GM20431 (cell line): ENCODE results near the gene SLX4IP.

ENCODE experiments used
- in situ Hi-C: fragments of 300-500 bp; cut with MseI, MboI; formaldehyde crosslinking; loops from one replicate; pipeline ENCODE4 v1.15.0; 2020; ENCODE audit warnings: low sequenced_read_pairs; ENCODE audit not compliant: unreplicated experiment

Gene SLX4IP

DNA sequence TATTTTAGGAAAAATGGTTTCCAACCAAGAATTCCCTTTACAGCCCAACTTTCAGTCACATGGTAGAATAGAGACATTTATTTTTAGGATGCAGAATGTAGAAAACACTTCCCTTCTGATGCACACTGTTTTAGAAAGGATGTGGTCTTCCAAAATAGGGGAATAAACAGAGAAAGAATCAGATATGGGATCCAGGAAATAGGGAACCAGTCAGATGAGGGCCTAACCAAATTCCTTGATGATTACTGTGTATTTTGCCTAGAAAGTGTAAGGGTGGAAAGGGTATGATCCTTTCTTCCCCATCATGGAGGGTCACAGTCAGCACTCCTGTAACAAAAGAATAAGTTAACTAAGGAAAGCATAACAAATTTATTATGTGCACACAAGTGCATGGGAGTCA is 27.4 kb downstream of the SLX4IP start:
- in situ Hi-C loops: no loop called here

DNA sequence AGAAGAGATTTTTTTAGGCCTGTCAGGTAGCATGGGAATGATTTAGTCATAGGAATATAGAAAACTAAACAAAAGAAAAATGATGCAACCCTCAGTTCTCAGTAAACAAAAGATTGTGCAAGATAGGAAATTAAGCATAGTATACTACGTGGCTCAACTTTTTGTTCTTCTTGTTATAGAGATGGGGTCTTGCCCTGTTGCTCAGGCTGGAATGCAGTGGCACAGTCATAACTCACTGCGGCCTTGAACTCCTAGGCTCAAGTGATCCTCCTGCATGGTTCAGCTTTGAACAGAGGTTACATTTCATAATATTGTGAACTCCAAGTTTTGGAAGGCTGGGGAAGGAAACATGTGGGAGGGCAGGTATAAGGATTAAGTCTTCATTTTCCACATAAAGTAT is 28.5 kb downstream of the SLX4IP start:
- in situ Hi-C loops: no loop called here

DNA sequence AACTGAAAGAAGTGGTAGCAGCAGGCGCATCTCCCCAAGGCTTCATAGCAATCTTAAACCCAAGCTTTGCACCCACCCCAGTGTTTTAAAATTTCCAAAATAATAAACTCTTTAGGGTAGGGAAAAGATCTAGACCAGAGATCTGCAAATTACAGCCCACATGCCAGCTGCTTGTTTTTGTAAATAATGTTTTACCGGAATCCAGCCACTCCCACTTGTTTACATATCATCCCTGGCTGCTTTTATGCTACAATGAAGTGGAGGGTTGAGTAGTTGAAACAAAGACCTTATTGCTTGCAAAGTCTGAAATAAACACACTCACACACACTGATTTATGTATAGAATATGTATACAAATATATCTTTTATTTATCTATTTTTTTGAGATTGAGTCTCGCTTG is 30.0 kb downstream of the SLX4IP start:
- in situ Hi-C loops: no loop called here

DNA sequence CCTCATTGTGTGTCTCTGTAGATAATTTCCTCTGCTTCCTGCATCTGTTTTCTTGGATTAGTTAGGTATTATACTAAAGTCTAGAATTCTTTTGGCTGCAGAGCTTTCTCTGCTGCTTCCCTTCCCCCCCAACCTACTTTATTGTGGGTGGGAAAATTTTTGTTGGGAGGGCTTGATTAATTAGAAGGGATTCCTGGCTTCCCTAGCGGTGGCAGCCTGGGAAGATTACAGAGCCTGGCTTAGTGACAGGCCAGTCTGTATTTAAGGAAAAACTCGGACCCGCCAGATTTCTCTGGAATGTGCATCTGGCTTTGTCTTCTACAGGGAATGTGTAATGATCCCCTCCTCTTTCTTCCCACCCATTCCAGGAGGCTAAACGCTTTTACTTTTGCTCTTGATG is 31.2 kb downstream of the SLX4IP start:
- in situ Hi-C loops: no loop called here

DNA sequence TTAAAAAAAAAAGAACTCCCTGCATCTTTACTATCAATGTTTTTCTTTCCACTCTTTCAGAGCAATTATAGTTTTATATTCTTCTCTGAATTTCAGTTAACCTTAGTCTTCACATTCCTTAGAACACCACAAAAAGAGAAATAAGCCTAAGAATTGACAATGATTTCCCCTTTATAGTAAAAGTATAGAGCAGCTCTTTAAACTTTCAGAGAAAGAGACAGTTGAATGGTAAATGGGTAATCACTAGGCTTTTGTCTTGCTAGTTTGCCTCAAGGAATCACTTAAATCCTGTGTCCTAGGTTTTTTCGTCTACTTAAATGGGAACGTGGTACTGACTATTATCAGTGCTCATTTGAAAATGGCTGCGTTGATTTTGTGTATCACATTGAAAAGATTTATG is 31.8 kb downstream of the SLX4IP start:
- in situ Hi-C loops: no loop called here

DNA sequence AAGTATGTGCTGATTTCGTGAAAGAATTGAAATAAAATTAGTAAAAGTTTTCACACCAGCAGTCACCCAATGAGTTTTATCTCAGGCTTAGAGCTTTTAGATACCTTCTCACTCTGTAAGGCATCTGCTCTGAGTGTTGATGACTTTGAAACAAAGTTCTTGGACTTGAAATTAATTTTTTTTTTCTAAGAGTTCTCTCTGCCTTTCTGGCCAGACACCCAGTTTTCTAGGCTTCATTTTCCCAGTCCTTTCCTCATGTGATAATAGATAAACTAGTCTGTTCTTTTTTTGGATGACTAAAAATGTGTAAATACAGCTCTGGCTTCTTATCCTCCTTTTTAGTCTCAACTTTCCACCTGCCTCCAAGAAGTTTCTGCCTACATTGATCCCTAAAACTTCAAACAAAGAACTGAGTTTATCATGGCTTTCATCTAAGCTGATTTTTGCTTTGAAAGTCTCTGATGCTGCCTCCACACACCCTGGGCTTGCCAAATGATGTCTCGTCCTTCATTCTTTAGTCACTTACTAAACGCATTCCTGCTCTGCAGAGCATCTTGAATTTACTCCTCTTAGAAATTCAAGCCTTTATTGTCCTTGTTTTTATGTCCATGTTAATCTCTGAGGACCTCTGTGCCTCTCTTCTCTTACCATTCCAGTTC is 32.7 kb downstream of the SLX4IP start:
- in situ Hi-C loops: no loop called here

DNA sequence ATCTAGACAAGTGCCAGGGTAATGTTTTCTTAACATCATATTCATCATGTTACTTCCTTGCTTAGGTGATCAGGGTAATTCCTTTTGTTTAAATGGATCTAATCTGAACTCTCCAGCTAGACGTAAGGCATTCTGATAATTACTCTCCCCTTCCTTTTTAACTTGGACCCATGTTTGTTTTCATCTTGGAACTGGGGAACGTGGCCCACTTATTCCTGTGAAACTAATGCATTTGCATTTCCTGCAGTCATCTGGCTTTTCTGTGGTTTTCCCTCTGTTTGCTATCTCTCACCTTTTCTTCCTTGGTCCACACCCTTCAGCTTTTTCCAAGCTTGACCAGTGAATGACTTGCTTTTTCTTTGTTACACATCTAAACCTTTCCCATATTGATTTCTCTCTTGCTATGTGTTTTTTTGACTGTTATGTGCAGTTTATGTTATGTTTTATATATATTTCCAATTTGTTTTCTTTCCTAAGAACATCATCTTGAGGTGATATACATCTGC is 33.3 kb downstream of the SLX4IP start:
- in situ Hi-C loops: no loop called here

DNA sequence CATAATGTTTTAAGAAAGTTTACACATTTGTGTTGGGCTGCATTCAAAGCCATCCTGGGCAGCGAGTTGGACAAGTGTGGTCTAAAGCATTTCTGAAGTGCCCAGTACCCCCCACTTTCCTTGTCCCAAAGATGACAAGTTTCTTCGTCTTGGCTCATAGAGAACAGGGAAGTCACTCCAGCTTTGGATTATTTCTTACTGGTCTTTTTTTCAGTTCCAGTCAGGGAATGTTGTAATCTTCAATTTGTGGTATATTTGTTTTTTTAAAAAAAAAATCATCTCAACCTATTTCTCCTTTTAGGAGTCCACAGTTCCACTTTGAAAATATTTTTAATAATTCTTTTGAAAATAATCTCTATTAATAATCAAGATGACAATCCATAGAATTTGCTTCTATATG is 34.0 kb downstream of the SLX4IP start:
- in situ Hi-C loops: no loop called here

DNA sequence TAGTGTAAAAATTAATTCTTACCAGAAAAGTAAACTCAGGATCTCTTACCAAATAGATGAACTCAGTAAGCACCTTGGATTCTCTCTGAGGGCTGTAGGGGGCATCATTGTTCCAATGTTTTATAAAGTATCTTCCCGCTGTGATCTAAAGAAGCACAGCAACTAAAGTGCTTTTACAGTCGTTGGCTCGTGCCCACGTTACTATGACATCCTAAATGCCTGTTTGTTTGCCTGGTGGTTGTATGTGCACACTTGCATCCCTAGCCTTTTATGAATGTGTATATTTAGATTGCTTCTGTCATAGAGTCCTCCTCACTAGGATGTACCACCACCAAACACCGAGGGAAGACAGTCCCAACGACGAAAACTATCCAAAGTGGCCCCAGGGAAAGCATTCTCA is 34.5 kb downstream of the SLX4IP start:
- in situ Hi-C loops: no loop called here

DNA sequence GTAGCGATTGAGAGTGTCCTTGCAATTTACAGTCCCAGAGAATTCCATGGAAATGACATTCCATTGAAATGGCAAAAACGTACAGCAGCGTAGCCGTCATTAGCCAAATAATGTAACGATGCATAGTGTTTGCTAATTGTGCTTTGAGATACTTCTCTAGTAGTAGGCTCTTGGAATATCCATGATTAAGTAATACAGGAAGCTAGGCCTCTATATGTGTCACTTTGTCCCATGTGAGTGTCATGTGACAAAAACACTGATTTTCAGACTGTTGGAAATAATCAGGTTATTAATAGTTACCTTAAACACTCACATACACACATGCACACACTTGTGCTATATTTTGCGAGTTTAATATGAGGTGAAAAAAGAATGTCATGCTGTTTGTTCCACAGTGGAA is 35.2 kb downstream of the SLX4IP start:
- in situ Hi-C loops: no loop called here

DNA sequence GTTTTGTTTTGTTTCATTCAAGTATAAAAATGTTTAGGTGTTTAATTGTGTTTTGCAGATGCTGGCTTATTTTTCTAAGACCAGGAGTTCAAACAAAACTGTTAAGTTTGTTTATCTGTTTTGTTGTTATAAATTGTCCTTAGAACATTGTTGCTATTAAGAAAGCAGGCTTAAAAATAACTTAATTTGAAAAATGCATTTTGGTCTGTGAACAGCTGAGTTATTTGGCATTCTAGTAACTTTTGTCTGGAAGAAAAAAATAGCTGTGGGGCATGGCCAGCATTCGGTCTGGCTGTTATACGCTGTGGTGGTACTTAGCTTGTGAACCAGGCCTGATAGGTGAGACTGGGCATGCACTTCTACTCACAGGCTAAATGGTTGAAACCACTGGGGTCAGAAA is 37.8 kb downstream of the SLX4IP start:
- in situ Hi-C loops: no loop called here

DNA sequence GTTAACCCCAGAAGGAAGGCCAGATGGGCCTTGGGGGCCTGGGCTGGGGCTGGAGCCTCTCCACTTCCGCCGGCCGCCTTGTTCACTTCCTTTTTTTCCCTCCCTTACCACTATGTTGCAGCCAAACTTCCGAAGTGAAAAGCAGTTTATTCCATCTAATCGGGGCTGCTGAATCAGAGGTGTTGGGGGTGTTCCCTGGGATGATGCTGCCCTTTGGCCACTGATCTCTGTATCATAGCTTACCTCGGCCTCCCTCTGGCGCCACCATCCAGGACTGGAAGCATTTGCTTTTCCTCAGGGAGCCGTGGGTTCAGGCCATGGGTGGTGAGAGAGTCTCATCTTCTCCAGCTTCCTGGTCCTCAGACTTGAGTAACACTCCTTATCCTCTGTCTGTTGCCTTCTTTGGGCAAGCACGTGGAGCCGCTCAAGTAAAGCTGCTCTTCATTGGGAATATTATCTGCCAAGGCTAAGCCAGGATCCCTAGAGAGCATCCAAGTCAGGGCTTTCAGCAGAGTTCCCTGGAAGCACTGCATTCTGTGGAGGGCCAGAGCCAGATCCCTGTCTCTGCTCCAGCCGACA is 39.6 kb downstream of the SLX4IP start:
- in situ Hi-C loops: no loop called here

DNA sequence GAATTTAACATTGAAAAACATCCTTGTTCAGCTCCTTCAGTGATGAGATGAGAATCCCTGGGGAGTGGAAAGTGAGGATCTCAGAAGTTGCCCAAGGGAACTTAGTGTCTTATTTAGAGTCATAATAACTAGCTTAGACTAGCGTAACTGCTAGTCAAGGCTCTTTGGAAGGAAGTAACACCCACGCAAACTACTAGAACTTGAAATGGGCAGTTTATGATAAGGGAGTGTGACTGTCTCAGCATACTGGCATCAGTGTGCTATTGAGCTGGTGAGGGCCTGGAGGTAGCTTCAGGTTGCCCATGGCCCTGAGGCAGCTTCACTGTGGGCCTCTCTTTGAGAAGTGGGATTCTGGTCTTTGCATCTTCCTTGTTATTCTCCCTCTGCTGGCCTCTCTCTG is 40.1 kb downstream of the SLX4IP start:
- in situ Hi-C loops: no loop called here

DNA sequence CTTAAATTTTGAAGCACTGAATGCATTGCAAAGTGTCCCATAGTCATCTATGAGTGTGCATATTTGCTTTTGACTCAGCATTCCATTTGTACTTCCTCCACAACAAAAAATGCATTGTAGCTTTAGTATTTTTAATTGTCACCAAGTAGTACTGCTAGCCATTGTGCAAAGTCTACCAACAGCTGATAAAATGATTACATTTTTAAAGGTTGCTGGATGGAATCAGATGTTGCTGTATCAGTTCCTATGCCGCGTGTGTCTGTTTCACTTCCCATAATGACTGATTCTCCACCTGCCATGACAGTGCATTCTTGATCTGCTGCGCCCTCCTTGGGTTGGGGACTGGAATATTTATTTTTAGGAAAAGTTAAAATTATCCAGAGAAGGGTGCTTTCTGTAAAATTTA is 41.2 kb downstream of the SLX4IP start:
- in situ Hi-C loops: no loop called here

DNA sequence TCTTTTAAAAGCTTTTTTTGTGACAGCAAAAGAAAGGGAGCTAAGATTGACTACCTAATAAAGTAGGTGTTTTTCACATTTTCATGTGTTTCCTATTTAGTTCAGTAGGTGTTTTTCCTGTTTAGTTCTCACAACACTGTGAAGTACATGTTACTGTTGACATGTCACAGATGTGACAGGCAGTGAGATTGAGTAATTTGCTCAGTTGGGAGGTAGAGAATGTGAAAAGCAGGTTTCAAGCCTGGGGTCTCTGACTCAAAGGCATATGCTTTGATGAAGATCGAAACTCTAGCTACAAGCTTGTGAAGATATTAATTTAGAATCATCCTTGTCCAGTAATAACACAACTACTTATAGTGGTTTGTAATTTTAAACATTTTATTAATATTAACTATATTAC is 43.1 kb downstream of the SLX4IP start:
- in situ Hi-C loops: no loop called here

DNA sequence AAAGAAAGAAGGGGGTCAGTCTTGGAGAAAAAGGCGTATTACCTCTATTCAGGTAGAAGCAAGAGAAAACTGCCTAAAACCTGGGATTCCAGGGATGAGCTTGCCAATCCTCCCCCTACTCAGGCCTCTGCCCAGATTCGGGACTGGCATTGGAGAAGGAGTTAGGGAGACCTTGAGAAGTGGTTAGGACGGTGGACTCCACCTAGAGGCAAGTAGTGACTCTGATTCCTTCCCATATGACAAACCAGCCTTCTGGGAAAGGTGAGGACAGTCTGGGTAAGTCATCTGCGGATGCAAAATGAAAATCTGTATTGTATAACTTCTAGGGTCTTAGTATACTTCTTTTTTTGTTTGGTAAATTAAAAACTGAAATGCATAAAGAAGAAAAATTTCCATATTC is 43.8 kb downstream of the SLX4IP start:
- in situ Hi-C loops: no loop called here

DNA sequence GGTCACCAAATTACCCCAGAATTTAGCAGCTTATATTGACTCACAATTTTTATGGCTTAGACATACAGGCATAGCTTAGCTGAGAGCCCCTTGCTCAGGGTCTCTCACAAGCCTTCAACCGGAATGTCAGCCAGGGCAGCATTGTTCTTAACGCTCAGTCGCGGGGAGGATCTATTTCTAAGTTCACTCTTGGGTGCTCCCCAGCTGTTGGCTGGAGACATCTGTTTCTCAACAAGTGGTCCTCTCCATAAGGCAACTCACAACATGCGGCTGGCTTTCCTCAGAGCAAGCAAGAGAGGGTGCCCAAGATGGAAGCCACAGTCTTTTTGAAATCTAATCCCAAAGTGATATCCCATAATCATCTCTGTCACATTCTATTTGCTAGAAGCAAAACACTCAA is 46.6 kb downstream of the SLX4IP start:
- in situ Hi-C loops: no loop called here

DNA sequence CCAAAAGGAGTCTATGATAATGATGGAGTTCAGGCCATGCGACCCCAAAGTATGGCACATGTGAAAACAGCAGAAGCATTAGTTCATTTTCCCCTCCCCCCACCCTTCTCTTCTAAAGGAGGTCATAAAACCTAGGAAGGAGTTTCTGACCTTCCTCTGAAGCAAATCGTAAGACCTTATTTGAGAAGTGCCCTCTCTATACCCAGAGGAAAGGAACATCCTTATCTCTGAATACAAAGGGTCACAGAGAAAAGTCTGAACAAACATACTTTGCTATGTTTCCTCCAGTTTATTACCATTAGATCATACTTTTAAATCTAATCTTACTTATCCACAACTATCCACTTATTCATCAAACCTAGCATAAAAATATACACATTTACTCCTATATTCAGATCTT is 48.6 kb downstream of the SLX4IP start:
- in situ Hi-C loops: no loop called here

DNA sequence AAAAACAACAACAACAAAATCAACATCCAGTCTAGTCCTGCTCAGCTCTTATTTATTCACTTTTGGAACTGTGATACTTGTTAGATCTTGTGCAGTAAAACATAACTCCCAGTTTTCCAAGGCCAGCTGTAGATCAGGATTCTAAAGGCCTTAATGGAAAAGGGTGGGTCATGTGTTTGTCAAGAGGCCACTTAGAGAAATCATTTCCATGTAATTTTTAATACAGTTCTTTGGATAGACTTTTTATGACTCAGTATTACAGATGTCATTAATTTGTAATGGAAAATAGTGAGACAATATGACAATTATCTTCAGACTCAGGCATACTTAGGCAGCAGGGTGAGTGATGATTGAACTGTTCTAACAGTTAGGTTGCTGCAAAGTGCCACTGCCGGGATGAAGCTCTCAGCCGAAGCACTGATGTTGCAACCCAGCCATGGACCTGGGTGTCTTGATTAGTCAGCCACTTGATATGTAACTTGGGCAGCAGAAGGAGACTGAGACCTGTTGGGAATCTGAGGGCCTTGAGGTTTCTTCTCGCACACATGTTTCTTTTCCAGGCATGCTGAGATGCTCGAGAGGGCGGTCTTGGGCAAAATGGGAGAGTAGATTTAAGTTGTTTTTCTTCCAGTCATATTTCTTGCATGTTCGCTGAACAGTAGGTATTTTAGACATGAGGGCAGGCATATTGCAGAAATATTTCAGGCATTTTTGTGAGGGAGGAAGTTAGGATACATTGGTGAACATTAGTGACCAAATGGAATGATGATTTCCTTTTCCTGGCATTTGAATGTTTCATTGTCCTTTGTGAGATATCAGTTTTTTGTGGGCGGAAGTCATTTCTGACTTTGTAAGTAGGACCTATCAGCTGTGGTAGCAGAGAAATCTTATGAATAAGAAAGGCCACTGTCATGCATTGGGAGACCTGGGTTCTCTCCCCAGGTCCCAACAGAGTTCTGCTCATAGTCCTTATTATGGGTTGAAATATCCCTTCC is 52.3 kb downstream of the SLX4IP start:
- in situ Hi-C loops: no loop called here

DNA sequence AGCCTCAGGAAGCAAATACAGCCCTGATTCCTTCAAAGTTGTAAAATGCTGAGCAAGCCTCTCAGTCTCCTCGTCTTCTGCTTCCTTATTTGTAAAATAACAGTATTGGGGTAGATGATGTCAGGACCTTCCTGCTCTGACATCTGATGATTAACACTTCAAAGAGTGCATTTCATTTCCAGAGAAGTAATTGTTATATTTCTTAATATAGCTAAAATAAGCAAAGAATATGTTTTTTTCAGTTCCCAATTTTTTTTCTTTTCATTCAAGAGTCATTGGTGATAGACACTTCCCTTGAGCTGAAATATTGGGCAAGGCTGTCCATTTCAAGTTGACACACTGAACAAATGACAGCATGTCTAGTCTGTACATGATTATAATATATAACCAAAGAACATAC is 53.4 kb downstream of the SLX4IP start:
- in situ Hi-C loops: no loop called here

DNA sequence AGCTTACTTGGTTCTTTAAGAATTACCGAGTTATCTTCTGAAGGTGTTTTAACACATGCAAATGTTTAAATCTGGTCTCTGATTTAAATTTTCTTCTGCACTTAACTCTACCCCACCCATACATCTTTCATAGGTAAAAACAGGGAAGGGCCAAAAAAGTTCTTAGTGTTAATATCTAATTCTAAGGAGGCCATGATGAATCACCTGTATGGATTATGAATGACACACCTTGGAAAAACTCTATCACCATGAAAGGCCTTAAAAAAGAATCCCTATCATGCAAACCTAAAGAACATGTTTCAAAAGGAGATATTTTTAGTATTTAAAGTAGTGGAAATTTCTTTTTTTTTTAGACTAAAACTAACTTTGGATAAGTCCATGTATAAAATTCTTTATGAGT is 54.7 kb downstream of the SLX4IP start:
- in situ Hi-C loops: no loop called here
